AG08396 (cell line): ENCODE measurements around the gene COL5A3.
"Not testable (repeated sequence)": the region's sequence is repeated elsewhere in the genome, so short reads cannot be mapped to it uniquely, and the experiment has no call there.

ENCODE experiments used
- DNase-seq: peaks from one replicate; pipeline ENCODE4 v3.0.0; 2012; ENCODE audit warnings: low spot score, mixed read lengths

COL5A3 gene

GRCh38 chr19:9937001-9937411, 73.3 kb downstream of the COL5A3 start:
- no peak for DNase-seq

DNA sequence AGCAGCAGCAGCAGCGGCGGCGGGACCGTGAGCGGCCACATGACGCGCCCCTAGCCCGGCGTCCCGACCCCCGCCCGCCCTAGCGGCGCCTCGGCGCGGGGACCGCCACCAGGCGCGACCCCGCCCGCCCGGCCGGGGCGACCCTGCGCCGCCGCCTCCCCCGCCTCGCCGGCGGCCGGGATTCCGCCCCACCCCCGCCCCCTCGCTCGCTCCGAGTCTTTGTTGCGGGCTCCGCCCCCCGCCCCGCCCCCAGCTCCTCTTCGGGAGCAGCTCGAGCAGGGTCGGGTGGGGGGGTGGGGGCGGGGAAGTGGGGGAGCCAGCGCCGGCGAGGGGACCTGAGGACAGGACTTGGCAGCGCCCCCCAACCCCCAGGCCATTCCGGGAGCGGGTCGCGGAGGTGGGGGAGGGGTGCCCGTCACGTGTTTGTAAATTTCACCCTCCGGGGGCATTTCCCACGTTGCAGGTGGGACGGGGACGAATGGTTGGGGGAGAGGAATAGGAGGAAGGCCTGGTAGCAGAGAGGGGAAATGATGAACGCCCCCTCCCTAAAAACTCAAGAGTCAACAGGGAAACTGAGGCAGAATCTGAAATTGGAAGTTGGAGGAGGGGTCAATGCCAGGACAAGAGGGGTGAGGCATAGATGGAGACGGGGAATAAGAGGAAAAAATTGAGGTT, 73.8 kb downstream of the COL5A3 start, which contains the start of gene OLFM2:
TSS of gene OLFM2 (minus strand) at position 190 of the 675 bp plus-strand sequence. CDS start at position 41, 149 bp downstream.
- DNase-seq: no peak

- DNase-seq: no peak
These were observed 74.6 kb downstream of the COL5A3 start for GRCh38 chr19:9935506-9936325.

GRCh38 chr19:9934132-9934950, 76.0 kb downstream of the COL5A3 start:
- peak; percentile 89 for DNase-seq

GRCh38 chr19:9932835-9933234, 77.5 kb downstream of the COL5A3 start:
- DNase-seq: no peak

GRCh38 chr19:9931629-9932028, 78.7 kb downstream of the COL5A3 start:
- no peak for DNase-seq

- no peak for DNase-seq
These were observed 86.9 kb downstream of the COL5A3 start for GRCh38 chr19:9923440-9923839.

GRCh38 chr19:9922782-9923379, 87.4 kb downstream of the COL5A3 start:
- DNase-seq: not testable (repeated sequence)

GRCh38 chr19:9917321-9917720, 93.0 kb downstream of the COL5A3 start:
- DNase-seq: peak; percentile 87

DNA sequence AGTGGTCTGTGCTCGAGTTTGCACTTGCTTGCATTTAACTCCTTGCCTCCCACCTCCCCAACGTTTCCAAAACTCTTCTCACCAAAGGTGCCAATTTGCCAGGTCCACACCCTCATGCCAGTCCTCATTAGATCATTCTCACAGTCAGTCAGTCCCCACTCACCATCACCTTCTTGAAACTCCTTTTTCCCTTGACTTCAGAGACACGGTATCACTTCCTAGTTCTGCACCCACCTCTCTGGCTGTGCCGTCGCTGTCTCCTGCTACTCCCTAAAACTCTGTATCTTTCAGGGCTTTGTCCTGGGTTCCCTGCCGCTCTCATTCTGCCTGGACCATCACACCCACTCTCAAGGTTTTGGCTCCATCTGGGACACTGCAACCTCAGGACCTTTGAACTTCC, 93.6 kb downstream of the COL5A3 start:
- no peak for DNase-seq

- peak; percentile 96 for DNase-seq
These were observed 95.7 kb downstream of the COL5A3 start for GRCh38 chr19:9914315-9915207.

DNA sequence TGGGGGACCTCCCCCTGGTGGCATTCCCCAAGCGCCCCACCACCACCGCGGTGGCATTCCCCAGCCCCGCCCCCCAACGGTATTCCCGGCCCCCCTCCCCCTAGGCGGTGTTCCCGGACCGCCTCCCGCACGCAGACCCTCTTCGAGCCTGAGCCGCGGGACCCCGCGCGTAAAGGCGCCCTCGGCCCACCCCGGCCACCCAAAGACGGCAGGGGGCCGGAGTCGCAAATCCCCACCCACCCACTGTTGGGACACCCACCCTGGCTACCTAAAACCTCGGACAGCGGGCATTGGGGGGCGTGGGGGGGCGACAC, 96.3 kb downstream of the COL5A3 start:
- DNase-seq: peak; percentile 54

DNA sequence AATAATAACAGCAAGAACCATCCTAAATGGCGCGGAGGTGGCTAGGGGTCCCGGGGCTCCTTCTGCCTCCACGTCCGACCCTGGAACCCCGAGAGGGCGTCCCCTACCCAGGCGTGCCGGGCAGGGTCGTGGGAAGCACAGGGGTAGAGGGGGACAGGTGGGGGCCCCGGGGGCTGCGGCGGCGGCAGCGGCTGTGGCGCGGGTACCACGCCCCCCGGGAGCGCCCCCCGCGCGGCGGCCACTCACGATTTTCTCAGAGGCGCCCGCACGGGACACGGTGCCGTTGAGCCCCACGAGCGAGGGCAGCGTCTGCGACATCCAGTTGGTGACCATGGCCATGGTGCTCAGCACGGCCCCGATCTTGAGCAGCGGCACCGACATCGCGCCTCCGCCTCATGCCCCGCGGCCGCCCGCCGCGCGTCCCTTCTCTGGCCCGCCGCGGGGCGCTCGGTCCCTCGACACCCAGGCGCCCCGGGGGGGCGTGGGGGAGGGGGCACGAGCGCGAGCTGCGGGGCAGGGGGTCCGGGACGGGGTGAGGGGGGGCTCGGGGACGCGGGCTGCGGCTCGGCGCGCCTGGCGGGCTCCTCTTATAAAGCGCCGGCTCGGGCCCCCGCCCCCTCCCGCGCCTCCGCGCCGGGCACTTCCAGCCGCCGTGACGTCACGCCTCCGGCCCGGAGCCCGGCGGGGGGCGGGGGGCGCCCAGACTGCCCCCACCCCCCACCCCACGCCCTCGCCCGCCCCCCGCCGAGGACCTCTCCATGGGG, 96.9 kb downstream of the COL5A3 start:
- DNase-seq: peak; percentile 68

DNA sequence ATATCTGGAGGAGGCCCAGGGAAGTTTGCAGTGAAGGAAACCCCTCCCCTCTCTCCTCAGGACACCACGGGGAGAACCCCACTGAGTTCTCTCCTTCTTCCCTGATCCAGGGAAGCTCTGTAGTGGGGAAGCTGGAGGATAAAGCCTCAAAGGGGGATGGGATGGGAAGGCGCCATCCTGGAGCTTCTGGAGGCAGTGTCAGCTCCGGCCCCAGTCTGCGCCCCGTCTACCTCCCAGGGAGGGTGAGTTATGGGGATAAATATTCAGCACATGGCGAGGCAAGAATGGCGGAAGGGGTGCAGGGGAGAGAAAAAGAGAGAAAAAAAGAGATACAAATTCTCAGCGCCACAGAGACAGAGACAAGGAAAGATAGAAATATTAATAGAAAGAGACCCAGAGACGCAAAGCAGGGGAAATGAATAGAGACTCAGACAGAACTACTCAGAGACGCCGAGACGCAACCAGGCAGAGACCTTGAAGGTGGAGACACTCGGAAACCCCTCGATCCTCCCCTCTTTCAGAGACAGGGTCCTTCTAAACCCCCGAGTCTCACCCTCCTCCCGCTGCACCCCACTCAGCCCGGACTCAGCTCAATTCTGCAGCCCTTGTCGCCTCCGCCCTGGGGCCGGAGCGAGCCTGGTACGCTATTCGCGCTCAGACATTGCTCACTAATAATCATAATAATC, 97.6 kb downstream of the COL5A3 start:
- DNase-seq: no peak

- no peak for DNase-seq
These were observed 98.6 kb downstream of the COL5A3 start for GRCh38 chr19:9911524-9912185.

DNA sequence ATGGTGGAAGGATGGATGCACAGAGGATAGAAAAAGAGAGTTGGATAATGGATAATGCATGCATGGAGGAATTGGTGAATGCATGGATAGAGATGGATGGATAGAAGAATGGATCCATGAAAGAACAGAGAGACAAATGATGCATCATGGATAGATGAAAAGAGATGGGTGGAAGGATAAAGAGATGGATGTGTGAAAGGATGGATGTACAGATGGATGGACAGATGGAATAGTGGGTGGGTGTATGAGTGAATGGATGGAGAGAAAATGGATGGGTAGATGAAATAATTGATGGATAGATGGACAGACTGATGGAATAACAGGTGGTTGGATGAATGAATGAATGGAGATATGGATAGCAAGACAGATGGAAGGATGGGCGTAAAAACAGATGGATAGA, 99.7 kb downstream of the COL5A3 start:
- DNase-seq: no peak
